HG03354 (cell line): ENCODE data around the gene SSX2IP.
A peak's percentile ranks its signal among the peaks of the same experiment; 100 is the strongest.
"Not testable (repeated sequence)": the region's sequence is repeated elsewhere in the genome, so short reads cannot be mapped to it uniquely, and the experiment has no call there.

Experiments used
- ATAC-seq: cut with Tn5 transposase; IDR thresholded peaks from one replicate; pipeline ENCODE4 v1.9.1; 2021; ENCODE audit warnings: mild to moderate bottlenecking; ENCODE audit not compliant: unreplicated experiment, poor library complexity, severe bottlenecking

The SSX2IP gene

DNA sequence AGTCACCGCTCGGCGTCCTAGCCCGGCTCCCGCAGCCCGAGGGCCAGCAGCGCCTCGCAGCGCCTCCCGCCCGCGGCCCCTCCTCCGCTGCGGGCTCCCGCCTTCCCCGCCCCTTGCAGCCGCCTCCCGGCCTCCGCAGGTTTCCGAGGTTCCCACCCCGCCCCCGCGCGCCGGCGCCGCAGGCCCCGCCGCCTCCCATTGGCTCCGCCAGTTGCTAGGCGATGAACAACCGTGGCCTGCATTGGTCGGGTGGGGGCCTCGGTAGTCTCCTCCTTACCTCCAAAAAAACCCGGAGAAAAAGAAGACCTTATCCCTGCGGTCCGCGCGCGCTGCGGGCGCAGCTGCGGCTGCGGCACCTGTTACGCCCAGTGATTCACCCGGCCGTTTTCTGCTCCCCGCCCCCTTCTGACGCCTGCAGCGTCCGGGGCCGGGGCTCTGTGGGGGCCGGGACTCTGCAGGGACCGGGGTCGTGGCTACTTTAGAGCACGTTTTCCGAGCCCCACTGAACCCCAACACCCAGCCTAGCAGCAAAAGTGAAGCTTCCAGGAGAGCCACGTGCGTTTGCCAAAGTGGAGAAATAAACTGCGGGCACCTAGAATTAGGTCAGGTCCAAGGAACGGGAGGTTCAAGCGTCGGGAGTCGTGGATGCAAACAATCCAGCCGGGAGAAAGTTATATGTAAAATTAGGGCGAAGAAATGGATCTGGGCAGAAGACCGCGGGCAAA is at the start of gene SSX2IP:
Gene SSX2IP, minus strand, starts transcription at position 65 of the 725 bp plus-strand sequence. CDS start 19,242 bp downstream, outside the sequence.
- ATAC-seq: peak; percentile 90

DNA sequence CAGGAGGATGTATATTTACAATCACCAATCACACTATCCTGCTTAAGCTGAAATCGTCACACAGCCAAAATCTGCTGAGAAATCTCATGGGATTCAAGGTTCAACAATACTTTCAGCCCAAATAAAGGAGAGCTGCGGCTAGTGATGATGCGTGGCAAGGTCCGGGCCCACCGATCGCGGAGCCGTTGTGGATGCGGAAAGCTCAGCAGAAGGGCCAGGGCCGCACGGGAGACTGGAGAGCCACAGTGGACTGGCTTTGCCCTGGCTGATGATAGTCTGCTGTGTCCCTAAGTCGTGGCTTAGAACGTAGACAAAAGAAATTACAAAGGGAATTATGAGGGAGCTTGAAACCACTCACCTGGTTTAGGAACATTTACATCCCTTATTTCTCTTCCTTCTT is 48.0 kb upstream of the SSX2IP start:
- ATAC-seq: no peak

DNA sequence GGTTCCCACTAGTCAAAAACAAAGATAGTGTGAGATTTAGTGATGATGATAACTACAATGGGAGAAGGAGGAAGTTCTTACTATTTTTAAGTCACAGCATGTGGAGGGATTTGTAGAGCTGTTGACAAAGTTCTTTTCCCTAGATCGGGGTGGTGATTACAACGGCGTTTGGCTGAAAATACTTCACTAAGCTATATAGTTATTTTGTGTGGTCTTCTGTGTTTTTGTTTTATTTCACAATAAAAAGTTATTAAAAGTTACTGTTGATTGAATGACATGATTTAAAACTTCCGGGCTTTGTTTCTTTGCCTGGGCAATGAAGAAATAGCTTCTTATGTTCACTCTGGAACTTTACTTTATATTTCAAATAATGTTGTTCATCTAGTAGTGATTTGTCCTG is 47.3 kb upstream of the SSX2IP start:
- ATAC-seq: no peak

- no peak for ATAC-seq
Measured at GRCh38 chr1:84736944-84737343, 46.7 kb upstream of the SSX2IP start.

DNA sequence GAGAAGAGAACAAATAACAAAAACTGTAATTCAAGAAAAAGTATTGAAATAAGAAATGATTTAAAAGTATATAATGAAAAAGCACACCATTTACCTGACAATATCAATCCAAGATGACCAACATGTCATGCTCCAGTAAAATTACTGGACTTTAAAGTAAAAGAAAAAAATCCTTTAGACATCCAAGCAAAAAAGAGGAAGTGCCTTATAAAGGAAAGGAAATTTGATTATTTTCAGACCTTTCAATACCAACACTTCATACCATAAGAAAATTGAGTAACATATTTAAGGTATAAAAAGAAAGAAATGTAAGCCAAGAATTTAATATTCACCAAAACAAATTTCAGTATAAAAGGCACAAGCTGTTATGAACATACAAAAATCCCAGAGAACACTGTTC is 46.2 kb upstream of the SSX2IP start:
- no peak for ATAC-seq

GRCh38 chr1:84735483-84735882 is 45.2 kb upstream of the SSX2IP start:
- no peak for ATAC-seq

DNA sequence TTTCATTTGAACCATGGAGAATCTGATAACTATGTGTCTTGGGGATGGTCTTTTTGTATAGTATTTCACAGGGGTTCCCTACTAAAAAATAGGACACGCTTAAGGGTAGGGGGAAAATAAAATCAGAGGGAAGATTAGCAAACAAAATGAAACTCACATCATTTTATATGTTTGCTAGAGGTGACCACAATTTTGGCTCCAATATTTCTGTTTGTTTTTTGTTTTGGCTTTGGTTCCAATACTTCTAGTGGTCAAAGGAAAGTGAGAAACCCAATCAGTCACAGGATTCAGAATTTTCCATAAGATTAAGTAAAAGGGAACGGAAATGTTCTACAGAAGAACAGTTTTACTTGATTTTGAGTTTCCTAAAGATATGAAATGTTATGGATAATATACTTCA is 42.3 kb upstream of the SSX2IP start:
- no peak for ATAC-seq

GRCh38 chr1:84731519-84731918 is 41.3 kb upstream of the SSX2IP start:
- ATAC-seq: no peak

- not testable (repeated sequence) for ATAC-seq
Measured at GRCh38 chr1:84727711-84728110, 37.5 kb upstream of the SSX2IP start.

GRCh38 chr1:84726593-84727499 is 36.6 kb upstream of the SSX2IP start:
- no peak for ATAC-seq

DNA sequence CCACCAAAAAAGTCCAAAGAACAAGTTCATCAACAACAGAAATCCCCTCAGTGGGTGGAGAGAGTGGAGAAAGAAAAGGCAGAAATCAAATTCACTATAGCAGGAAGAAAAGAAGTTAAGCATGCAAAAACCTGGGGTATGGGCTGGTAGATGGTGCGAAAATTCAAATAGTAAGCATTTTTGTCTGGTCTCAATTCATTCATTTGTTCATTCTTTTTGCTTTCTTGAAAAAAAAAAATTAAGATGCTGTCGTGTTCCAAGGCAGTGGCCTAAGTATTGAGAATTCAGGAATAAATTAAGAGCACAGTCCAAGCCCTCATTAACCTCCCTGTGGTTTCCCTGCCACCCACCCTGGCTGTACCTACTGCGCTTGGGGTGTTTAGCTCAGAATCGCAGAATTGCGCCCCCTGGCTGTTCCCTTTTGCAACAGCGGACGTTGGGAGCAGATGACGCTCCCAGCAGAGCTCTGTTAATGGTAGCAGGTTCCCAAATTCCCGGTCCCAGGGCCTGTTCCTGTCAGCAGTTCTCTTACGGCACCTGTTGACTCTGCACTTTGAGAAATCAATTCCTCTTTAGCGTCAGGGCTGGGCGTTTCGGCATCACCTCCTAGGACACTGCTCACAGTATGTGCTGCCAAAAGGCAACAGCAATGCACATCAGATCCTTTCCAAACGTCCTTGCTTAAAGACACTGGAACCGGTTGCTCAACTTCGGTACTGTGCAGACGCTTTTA is 34.0 kb upstream of the SSX2IP start:
- no peak for ATAC-seq

- ATAC-seq: no peak
Measured at GRCh38 chr1:84722794-84723193, 32.5 kb upstream of the SSX2IP start.

DNA sequence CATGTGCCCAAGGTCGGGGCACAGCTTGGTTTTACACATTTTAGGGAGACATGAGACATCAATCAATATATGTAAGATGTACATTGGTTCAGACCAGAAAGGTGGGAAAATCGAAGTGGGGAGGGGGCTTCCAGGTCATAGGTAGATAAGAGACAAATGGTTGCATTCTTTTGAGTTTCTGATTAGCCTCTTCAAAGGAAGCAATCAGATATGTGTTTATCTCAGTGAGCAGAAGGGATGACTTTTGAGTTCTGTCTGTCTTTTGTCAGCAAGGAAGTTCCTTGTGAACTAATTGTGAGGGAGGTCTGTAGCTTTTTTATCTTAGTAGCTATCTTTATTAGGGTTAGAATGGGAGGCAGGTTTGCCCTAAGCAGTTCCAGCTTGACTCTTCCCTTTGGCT is 31.6 kb upstream of the SSX2IP start:
- ATAC-seq: not testable (repeated sequence)

DNA sequence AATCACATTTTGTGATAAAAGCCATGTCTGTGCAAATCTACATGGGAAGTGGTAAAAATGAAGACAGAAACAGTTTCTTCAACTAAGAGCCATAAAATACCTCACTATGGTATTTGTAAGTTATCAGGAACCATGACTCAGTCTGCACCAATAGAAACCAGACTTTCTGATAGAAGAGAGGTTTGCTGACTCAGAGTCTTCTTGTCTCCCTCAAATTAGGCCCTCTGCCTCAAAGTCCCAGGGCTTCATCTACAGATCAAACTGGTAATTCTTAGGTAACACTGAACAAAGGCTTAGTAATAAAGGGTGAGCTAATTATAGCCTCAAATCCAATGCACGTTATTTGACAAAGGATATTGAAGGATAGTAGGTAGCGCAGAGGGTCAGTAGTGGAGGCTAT is 30.9 kb upstream of the SSX2IP start:
- peak; percentile 44 for ATAC-seq

DNA sequence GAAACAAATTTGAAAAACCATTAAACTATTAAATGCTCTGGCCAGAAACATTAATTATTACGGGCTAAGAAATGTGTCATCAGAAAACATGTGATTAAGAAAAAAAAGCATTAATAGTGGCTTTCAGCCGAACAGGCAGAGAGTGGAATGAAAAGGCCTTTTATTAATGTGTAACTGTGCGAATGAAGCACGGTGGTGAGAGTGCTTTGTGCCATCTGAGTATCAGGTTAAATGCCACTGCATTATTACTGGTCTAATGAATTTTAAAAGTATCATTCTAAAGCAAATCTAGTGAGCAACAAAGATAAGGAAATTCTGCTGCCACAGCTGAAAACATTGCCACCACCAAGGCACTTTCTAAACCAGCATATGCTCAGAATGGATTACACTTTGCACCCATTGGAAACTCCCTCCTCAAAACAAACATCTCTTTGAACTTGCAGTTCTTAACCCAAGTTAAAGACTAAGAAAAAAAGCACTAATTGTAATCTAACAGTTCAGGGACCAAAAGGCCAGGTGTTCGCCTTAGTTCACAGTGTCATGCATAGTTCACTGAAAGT is 30.0 kb upstream of the SSX2IP start:
- ATAC-seq: peak; percentile 80

DNA sequence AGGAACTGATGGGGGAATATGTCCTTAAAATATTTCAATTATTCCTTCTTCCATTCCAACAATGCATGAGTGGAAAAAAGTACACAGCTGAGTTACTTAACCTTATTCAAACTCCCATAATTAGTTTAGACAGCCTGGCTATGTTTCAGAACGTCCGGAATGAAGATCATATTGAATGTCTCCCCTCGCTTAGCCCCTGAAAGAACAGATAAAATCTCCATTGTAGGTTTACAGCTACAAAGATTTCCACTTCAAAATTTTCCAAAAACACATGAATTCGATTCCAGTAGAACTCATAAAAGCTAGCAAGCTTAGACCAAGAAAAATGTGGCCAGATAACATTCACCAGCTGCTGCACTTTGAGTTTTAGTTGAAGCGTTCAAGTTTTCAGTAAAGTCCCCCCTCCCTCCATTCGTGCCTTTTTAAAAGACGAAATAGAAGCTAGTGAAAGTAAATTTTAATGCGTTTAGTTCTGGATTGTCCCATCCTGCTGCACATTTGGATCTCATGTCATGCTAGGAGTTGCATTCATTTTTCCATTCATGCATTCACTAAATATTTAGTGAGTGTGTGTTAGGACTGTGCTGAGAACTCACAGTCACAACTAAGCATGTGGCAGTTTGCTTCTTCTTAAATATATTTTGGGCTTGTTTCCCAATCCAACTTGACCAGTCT is 29.4 kb upstream of the SSX2IP start:
- no peak for ATAC-seq

DNA sequence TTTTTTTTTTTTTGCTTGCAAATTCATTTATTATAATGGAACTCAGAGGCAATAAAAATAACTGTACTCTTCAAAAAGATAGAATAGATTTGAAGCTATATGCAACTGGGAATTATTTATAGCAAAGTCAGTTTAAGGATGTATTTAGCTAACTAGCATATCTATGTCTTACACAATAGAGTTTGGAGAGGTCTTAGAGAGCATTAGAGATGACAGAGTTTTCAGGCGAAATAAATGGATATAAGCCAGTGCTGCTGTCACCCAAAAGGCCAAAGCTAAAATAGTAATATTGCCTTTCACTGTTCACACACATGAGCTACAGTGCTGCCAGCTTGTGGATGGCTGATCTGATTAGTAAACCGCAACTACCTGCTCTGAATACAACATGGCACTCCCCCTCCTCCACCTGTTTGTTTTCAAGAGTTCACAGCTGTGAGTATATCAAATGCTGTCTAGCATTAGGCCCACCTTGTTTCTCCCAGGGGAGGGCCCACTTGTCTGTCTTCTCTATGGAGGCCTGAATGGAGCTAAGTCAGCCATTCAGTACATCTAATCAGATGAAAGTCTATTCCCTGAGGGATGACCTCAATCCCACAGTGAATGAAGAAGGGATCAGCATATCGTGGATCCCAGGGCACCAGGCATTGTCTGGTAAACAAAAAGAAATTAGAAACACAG is 25.2 kb upstream of the SSX2IP start:
- no peak for ATAC-seq

- no peak for ATAC-seq
Measured at GRCh38 chr1:84712276-84712874, 22.1 kb upstream of the SSX2IP start.

GRCh38 chr1:84711869-84712268 is 21.6 kb upstream of the SSX2IP start:
- no peak for ATAC-seq
